ENCODE data around the gene TCAIM. TPM values are rescaled to one million over a fixed set of nuclear protein-coding genes. Genes with fewer than 3 reads are reported as not detected.

TCAIM gene
- polyA plus RNA-seq, 1 experiment = 10.1 TPM

- CTCF ChIA-PET = no interaction called here
- POLR2A ChIA-PET = no interaction called here
- TF ChIP-seq, protein P1, sequence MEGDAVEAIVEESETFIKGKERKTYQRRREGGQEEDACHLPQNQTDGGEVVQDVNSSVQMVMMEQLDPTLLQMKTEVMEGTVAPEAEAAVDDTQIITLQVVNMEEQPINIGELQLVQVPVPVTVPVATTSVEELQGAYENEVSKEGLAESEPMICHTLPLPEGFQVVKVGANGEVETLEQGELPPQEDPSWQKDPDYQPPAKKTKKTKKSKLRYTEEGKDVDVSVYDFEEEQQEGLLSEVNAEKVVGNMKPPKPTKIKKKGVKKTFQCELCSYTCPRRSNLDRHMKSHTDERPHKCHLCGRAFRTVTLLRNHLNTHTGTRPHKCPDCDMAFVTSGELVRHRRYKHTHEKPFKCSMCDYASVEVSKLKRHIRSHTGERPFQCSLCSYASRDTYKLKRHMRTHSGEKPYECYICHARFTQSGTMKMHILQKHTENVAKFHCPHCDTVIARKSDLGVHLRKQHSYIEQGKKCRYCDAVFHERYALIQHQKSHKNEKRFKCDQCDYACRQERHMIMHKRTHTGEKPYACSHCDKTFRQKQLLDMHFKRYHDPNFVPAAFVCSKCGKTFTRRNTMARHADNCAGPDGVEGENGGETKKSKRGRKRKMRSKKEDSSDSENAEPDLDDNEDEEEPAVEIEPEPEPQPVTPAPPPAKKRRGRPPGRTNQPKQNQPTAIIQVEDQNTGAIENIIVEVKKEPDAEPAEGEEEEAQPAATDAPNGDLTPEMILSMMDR (IDR thresholded peaks at IDR 0.05; ENCODE audit: insufficient read depth, low read depth, low read length) = peak; percentile 28; the same call in 1 of the 2 replicates
- DNase-seq (ENCODE audit: low read depth) = no peak
- Histone ChIP-seq H3K27me3 (ENCODE audit: control insufficient read depth, insufficient read depth, low read length) (no peaks in the 10 kb centered on the region), H3K36me3 (ENCODE audit: control insufficient read depth, insufficient read depth, low read length) (no peaks in the 10 kb centered on the region), H3K4me3 (ENCODE audit: low read depth, low read length) (no peak overlapping the region)
These were observed 80.0 kb downstream of the TCAIM start for GRCh38 chr3:44418549-44418948.

GRCh38 chr3:44419116-44419922 is 80.8 kb downstream of the TCAIM start:
- Histone ChIP-seq H3K36me3 (ENCODE audit: control insufficient read depth, insufficient read depth, low read length) (no peaks in the 10 kb centered on the region), H3K4me3 (ENCODE audit: low read depth, low read length) (no peak overlapping the region), H3K27me3 (ENCODE audit: control insufficient read depth, insufficient read depth, low read length) (no peaks in the 10 kb centered on the region)
- POLR2A ChIA-PET = no interaction called here
- CTCF ChIA-PET = no interaction called here
- no peak for DNase-seq (ENCODE audit: low read depth)
- TF ChIP-seq, protein P1 (IDR thresholded peaks at IDR 0.05; ENCODE audit: insufficient read depth, low read depth, low read length) = no peak

DNA sequence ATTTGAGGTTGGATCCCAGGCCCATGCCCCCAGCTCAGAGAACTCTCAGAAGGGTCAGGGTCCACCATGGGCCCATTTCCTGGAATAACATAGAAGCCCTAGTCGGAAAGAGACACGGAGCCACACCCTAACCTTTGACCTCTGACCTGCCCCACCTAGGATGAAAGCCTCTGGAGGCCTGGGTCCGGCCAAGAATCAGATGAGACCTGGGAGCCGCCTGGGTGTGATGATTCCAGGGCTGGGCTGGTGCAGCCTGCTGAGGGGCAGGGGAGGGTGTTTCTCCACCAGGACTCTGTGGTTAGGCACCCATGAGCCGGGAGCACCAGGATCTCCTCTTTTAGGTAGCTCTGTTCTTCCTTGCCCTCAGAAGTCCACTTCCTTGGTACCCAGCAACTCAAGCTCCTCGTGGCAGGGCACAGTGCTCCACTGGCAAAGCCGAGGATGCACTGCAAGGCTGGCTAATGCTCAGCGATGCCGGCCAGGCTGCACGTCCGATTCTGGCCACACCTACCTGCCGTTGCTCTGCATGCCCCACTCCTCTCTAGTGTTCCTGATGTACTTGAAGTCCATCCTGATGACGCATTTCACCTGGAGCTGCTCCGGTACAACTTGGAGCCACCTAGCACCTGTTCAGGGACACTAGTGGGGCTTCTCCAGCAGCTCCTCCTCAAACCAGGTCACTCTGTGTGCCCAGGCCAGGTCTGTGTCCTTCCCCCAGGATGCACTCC is 81.5 kb downstream of the TCAIM start:
- ChIA-PET CTCF (interaction anchor here (0.6 kb wide), 1 partner anchor 62 kb away, joined by 3 read pairs; no protein-coding TSS in a partner anchor), POLR2A (no interaction called here)
- TF ChIP-seq, protein P1 (IDR thresholded peaks at IDR 0.05; ENCODE audit: insufficient read depth, low read depth, low read length) = no peak
- H3K36me3 ChIP-seq (ENCODE audit: control insufficient read depth, insufficient read depth, low read length) = no peaks in the 10 kb centered on the region
- DNase-seq (ENCODE audit: low read depth) = no peak
- H3K4me3 ChIP-seq (ENCODE audit: low read depth, low read length) = no peak overlapping the region
- H3K27me3 ChIP-seq (ENCODE audit: control insufficient read depth, insufficient read depth, low read length) = peaks cover 2% of the 10 kb centered on the region; the same call in 1 of the 2 replicates

DNA sequence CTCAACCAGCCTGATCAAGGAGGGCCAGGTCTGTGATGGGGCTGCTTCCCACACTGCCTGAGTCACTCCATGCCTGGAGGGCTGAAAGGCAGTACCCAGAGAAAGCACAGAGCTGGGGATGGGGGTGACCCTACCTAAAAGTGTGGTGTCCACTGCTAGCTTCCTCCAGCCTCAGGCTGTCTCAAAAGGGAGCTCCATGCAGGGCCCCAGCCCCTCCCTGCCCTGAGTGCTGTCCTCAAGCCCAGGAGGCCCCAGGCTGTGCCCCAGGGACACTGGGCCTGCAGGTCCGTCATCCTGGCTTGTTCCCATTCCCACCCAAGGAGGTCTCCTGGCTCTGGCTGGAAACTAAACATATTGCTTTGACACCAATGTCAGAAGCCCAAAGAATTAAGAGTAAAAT is 82.1 kb downstream of the TCAIM start:
- no peak overlapping the region for H3K4me3 ChIP-seq (ENCODE audit: low read depth, low read length)
- no peaks in the 10 kb centered on the region for H3K36me3 ChIP-seq (ENCODE audit: control insufficient read depth, insufficient read depth, low read length)
- H3K27me3 ChIP-seq (ENCODE audit: control insufficient read depth, insufficient read depth, low read length) = peaks cover 2% of the 10 kb centered on the region; the same call in 1 of the 2 replicates
- CTCF ChIA-PET = interaction anchor here (0.6 kb wide), 2 partner anchors 63 to 419 kb away, joined by 3 read pairs; no protein-coding TSS in a partner anchor
- POLR2A ChIA-PET = no interaction called here
- no peak for DNase-seq (ENCODE audit: low read depth)
- TF ChIP-seq, protein P1 (IDR thresholded peaks at IDR 0.05; ENCODE audit: insufficient read depth, low read depth, low read length) = no peak

DNA sequence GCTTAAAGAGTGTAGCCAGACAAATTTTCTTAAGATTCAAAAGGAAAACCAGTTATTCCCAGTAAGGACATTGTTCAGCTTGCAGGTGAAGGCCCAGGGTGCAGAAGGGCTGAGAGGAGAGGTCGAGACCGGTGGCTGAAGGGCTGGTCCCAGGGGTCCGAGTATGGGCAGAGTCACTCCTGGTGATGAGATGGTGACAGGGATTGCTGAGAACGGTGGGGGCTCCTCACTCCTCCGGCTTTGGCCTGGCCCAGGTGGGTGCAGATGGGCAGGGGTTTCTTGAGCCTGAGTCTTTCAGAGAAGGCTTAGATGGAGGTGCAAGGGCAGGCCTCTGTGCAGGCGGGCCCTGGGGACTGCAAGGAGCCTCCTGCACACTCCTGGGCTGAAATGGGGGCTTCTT is 82.7 kb downstream of the TCAIM start:
- Histone ChIP-seq H3K27me3 (ENCODE audit: control insufficient read depth, insufficient read depth, low read length) (peaks cover 2% of the 10 kb centered on the region; the same call in 1 of the 2 replicates), H3K4me3 (ENCODE audit: low read depth, low read length) (no peak overlapping the region), H3K36me3 (ENCODE audit: control insufficient read depth, insufficient read depth, low read length) (no peaks in the 10 kb centered on the region)
- TF ChIP-seq, protein P1 (IDR thresholded peaks at IDR 0.05; ENCODE audit: insufficient read depth, low read depth, low read length) = no peak
- CTCF ChIA-PET = interaction anchor here (0.6 kb wide), 1 partner anchor 419 kb away, joined by 3 read pairs; no protein-coding TSS in a partner anchor
- DNase-seq (ENCODE audit: low read depth) = no peak
- POLR2A ChIA-PET = no interaction called here
